Measurements from ENCODE around the gene SSTR4. TPM values are rescaled to one million over a fixed set of nuclear protein-coding genes. Genes with fewer than 3 reads are reported as not detected.

The SSTR4 gene
- total RNA-seq, 1 experiment from 2014 or later: not detected

DNA sequence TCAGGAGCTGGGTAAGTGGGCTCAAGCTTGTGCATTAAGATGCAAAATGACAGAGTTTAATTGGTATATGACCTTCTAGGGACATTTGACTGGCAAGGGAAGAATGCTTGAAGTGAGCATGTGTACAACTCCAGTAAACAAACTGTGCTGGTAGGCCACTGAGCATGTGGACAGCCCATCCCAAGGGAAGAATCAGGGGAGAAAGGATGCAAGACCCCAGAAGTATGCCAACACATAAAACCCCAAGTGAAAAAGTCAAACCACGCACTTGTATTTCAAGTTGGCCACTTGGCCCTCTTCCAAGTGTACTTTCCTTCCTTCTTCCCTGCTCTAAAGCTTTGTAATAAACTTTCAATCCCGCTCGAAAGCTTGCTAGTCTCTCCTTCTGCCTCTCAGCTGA is 24.7 kb downstream of the SSTR4 start:
- ATAC-seq (no peak), DNase-seq (ENCODE audit: low read depth, low spot score) (no peak)
- Histone ChIP-seq H3K9me2 (ENCODE audit: insufficient read depth) (no peaks in the 10 kb centered on the region), H3K9me3 (ENCODE audit: control insufficient read depth in 1 of 2, insufficient read depth in 1 of 2, low read depth in 1 of 2, low read length in 2 of 2) (no peaks in the 10 kb centered on the region), H4K20me1 (ENCODE audit: insufficient read depth) (no peaks in the 10 kb centered on the region), H3K9ac (ENCODE audit: low read length) (no peak overlapping the region), H2AFZ (ENCODE audit: low read depth, low read length, poor library complexity, severe bottlenecking) (no peak overlapping the region), H3K27ac (ENCODE audit: low read depth, low read length) (no peak overlapping the region), H3K36me3 (ENCODE audit: control insufficient read depth in 1 of 2, insufficient read depth in 2 of 2, low read length in 2 of 2) (no peaks in the 10 kb centered on the region), H3K4me3 (replicated peaks in 1 of 2; ENCODE audit: low read depth in 1 of 2, low read length in 2 of 2) (no peak overlapping the region), H3K4me1 (ENCODE audit: control insufficient read depth in 1 of 2, insufficient read depth in 2 of 2, low read length in 2 of 2) (no peaks in the 10 kb centered on the region; a peak in 1 of 4 replicates), H3K79me2 (ENCODE audit: insufficient read depth, low read length) (no peaks in the 10 kb centered on the region), H3K4me2 (ENCODE audit: low read length) (no peak overlapping the region), H3K27me3 (ENCODE audit: insufficient read depth, low read length) (0 out of 2 replicates have a peak, but pooled peaks cover 3% of the 10 kb centered on the region)
- ChIA-PET RAD21 (ENCODE audit: low non-redundant PET in 1 of 2, low total read pairs in 2 of 2, uncharacterized antibody in 2 of 2, unreplicated experiment in 2 of 2) (no interaction called here), POLR2A (no interaction called here), CTCF (no interaction called here)
- TF ChIP-seq SRF (IDR thresholded peaks at IDR 0.05; ENCODE audit: low read depth) (no peak), EZH2 (IDR thresholded peaks at IDR 0.05) (no peak), RAD21 (IDR thresholded peaks at IDR 0.05; ENCODE audit: low read depth) (no peak), EGR1 (IDR thresholded peaks at IDR 0.05; ENCODE audit: low read depth) (no peak), YY1 (IDR thresholded peaks at IDR 0.05; ENCODE audit: extremely low read depth, insufficient replicate concordance, low read depth, low read length) (no peak)
- TF ChIP-seq, protein P1, sequence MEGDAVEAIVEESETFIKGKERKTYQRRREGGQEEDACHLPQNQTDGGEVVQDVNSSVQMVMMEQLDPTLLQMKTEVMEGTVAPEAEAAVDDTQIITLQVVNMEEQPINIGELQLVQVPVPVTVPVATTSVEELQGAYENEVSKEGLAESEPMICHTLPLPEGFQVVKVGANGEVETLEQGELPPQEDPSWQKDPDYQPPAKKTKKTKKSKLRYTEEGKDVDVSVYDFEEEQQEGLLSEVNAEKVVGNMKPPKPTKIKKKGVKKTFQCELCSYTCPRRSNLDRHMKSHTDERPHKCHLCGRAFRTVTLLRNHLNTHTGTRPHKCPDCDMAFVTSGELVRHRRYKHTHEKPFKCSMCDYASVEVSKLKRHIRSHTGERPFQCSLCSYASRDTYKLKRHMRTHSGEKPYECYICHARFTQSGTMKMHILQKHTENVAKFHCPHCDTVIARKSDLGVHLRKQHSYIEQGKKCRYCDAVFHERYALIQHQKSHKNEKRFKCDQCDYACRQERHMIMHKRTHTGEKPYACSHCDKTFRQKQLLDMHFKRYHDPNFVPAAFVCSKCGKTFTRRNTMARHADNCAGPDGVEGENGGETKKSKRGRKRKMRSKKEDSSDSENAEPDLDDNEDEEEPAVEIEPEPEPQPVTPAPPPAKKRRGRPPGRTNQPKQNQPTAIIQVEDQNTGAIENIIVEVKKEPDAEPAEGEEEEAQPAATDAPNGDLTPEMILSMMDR (IDR thresholded peaks at IDR 0.05 in 2 of 3, conservative IDR thresholded peaks at IDR 0.05 in 1 of 3; ENCODE audit: borderline replicate concordance in 1 of 3, insufficient read depth in 1 of 3, low read depth in 2 of 3, low read length in 2 of 3): no peak
- TF ChIP-seq, protein P2, sequence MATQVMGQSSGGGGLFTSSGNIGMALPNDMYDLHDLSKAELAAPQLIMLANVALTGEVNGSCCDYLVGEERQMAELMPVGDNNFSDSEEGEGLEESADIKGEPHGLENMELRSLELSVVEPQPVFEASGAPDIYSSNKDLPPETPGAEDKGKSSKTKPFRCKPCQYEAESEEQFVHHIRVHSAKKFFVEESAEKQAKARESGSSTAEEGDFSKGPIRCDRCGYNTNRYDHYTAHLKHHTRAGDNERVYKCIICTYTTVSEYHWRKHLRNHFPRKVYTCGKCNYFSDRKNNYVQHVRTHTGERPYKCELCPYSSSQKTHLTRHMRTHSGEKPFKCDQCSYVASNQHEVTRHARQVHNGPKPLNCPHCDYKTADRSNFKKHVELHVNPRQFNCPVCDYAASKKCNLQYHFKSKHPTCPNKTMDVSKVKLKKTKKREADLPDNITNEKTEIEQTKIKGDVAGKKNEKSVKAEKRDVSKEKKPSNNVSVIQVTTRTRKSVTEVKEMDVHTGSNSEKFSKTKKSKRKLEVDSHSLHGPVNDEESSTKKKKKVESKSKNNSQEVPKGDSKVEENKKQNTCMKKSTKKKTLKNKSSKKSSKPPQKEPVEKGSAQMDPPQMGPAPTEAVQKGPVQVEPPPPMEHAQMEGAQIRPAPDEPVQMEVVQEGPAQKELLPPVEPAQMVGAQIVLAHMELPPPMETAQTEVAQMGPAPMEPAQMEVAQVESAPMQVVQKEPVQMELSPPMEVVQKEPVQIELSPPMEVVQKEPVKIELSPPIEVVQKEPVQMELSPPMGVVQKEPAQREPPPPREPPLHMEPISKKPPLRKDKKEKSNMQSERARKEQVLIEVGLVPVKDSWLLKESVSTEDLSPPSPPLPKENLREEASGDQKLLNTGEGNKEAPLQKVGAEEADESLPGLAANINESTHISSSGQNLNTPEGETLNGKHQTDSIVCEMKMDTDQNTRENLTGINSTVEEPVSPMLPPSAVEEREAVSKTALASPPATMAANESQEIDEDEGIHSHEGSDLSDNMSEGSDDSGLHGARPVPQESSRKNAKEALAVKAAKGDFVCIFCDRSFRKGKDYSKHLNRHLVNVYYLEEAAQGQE (IDR thresholded peaks at IDR 0.05; ENCODE audit: low read depth): no peak
- no TSS peak for BruUV-seq (replicated peaks)
- intact Hi-C loops (cut with micrococcal nuclease): loop anchor here (5.0 to 10.0 kb wide), 2 partner anchors 265 to 368 kb away; no protein-coding TSS in a partner anchor

Measured in HCT116 (cell line).